ENCODE measurements around the gene MCM10. TPM values are rescaled to one million over a fixed set of nuclear protein-coding genes. Genes with fewer than 3 reads are reported as not detected.

The MCM10 gene
- total and polyA plus RNA-seq, 2 experiments from 2014 or later, result 38.2 to 43.0 TPM

DNA sequence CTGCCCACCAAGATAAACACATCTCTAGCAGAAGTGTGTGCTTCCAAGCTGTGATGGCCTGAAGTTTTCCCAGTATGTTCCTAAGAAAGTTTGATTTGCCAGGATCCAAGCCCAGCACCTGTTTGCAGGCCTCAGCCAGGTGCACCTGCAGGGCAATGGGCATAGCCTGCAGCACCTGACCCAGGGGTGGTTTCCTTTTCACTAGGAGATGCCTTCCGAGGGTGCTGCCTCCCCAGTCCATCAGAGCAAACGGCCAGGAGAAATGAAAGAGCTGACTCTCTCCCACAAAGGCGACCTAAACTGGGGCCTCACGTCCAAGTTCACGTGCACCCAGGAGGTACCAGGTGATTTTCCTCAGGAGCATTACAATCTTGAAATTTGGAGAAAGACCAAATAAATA is 65.7 kb downstream of the MCM10 start (continued):
- TF ChIP-seq, protein P1, sequence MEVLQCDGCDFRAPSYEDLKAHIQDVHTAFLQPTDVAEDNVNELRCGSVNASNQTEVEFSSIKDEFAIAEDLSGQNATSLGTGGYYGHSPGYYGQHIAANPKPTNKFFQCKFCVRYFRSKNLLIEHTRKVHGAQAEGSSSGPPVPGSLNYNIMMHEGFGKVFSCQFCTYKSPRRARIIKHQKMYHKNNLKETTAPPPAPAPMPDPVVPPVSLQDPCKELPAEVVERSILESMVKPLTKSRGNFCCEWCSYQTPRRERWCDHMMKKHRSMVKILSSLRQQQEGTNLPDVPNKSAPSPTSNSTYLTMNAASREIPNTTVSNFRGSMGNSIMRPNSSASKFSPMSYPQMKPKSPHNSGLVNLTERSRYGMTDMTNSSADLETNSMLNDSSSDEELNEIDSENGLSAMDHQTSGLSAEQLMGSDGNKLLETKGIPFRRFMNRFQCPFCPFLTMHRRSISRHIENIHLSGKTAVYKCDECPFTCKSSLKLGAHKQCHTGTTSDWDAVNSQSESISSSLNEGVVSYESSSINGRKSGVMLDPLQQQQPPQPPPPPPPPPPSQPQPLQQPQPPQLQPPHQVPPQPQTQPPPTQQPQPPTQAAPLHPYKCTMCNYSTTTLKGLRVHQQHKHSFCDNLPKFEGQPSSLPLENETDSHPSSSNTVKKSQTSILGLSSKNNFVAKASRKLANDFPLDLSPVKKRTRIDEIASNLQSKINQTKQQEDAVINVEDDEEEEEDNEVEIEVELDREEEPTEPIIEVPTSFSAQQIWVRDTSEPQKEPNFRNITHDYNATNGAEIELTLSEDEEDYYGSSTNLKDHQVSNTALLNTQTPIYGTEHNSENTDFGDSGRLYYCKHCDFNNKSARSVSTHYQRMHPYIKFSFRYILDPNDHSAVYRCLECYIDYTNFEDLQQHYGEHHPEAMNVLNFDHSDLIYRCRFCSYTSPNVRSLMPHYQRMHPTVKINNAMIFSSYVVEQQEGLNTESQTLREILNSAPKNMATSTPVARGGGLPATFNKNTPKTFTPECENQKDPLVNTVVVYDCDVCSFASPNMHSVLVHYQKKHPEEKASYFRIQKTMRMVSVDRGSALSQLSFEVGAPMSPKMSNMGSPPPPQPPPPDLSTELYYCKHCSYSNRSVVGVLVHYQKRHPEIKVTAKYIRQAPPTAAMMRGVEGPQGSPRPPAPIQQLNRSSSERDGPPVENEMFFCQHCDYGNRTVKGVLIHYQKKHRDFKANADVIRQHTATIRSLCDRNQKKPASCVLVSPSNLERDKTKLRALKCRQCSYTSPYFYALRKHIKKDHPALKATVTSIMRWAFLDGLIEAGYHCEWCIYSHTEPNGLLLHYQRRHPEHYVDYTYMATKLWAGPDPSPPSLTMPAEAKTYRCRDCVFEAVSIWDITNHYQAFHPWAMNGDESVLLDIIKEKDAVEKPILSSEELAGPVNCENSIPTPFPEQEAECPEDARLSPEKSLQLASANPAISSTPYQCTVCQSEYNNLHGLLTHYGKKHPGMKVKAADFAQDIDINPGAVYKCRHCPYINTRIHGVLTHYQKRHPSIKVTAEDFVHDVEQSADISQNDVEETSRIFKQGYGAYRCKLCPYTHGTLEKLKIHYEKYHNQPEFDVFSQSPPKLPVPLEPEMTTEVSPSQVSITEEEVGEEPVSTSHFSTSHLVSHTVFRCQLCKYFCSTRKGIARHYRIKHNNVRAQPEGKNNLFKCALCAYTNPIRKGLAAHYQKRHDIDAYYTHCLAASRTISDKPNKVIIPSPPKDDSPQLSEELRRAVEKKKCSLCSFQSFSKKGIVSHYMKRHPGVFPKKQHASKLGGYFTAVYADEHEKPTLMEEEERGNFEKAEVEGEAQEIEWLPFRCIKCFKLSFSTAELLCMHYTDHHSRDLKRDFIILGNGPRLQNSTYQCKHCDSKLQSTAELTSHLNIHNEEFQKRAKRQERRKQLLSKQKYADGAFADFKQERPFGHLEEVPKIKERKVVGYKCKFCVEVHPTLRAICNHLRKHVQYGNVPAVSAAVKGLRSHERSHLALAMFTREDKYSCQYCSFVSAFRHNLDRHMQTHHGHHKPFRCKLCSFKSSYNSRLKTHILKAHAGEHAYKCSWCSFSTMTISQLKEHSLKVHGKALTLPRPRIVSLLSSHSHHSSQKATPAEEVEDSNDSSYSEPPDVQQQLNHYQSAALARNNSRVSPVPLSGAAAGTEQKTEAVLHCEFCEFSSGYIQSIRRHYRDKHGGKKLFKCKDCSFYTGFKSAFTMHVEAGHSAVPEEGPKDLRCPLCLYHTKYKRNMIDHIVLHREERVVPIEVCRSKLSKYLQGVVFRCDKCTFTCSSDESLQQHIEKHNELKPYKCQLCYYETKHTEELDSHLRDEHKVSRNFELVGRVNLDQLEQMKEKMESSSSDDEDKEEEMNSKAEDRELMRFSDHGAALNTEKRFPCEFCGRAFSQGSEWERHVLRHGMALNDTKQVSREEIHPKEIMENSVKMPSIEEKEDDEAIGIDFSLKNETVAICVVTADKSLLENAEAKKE (CRISPR knock-in tag; IDR thresholded peaks at IDR 0.05), result no peak
- TF ChIP-seq, protein P2, sequence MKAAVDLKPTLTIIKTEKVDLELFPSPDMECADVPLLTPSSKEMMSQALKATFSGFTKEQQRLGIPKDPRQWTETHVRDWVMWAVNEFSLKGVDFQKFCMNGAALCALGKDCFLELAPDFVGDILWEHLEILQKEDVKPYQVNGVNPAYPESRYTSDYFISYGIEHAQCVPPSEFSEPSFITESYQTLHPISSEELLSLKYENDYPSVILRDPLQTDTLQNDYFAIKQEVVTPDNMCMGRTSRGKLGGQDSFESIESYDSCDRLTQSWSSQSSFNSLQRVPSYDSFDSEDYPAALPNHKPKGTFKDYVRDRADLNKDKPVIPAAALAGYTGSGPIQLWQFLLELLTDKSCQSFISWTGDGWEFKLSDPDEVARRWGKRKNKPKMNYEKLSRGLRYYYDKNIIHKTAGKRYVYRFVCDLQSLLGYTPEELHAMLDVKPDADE (IDR thresholded peaks at IDR 0.05), result no peak
- TF ChIP-seq STAT1 (IDR thresholded peaks at IDR 0.05; ENCODE audit: unreplicated experiment) (no peak), EZH2phosphoT487 (IDR thresholded peaks at IDR 0.05; ENCODE audit: unreplicated experiment) (no peak), ZNF114 (CRISPR knock-in tag; IDR thresholded peaks at IDR 0.05) (no peak), CREB1 (CRISPR knock-in tag; IDR thresholded peaks at IDR 0.05; ENCODE audit: low read depth) (no peak)

DNA sequence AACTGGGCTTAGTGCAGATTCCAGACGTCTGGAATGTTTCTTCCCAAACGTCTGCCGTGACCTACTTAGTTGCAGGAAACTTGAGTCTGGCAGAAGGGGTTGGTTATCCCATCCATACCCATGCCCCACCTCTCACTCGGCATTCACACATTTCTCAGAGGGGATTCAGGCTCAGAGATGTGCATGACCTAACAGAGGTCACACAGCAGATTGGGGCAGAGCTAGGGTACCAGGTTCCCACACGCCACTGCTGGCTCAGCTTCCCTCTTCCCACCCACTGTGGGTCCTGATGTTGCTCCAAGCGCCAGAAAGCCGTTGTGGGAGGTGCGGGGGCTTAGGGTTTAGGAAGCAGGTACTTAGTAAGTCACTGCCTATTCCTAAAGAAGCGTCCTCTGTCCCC is 69.8 kb downstream of the MCM10 start:
- H3K27me3 Mint-ChIP-seq (ENCODE audit: insufficient read depth, low read depth, poor library complexity), result no peaks in the 10 kb centered on the region
- TF ChIP-seq CREB1 (CRISPR knock-in tag; IDR thresholded peaks at IDR 0.05; ENCODE audit: low read depth), result no peak
- TF ChIP-seq EZH2phosphoT487 (IDR thresholded peaks at IDR 0.05; ENCODE audit: unreplicated experiment), result no peak
- TF ChIP-seq ZNF331 (CRISPR knock-in tag; IDR thresholded peaks at IDR 0.05; ENCODE audit: low read depth), result no peak
- no peak for TF ChIP-seq ZNF114 (CRISPR knock-in tag; IDR thresholded peaks at IDR 0.05)
- TF ChIP-seq STAT1 (IDR thresholded peaks at IDR 0.05; ENCODE audit: unreplicated experiment), result no peak
- TF ChIP-seq, protein P3, sequence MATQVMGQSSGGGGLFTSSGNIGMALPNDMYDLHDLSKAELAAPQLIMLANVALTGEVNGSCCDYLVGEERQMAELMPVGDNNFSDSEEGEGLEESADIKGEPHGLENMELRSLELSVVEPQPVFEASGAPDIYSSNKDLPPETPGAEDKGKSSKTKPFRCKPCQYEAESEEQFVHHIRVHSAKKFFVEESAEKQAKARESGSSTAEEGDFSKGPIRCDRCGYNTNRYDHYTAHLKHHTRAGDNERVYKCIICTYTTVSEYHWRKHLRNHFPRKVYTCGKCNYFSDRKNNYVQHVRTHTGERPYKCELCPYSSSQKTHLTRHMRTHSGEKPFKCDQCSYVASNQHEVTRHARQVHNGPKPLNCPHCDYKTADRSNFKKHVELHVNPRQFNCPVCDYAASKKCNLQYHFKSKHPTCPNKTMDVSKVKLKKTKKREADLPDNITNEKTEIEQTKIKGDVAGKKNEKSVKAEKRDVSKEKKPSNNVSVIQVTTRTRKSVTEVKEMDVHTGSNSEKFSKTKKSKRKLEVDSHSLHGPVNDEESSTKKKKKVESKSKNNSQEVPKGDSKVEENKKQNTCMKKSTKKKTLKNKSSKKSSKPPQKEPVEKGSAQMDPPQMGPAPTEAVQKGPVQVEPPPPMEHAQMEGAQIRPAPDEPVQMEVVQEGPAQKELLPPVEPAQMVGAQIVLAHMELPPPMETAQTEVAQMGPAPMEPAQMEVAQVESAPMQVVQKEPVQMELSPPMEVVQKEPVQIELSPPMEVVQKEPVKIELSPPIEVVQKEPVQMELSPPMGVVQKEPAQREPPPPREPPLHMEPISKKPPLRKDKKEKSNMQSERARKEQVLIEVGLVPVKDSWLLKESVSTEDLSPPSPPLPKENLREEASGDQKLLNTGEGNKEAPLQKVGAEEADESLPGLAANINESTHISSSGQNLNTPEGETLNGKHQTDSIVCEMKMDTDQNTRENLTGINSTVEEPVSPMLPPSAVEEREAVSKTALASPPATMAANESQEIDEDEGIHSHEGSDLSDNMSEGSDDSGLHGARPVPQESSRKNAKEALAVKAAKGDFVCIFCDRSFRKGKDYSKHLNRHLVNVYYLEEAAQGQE (IDR thresholded peaks at IDR 0.05; ENCODE audit: unreplicated experiment), result no peak
- no peak for TF ChIP-seq NANOG (IDR thresholded peaks at IDR 0.05; ENCODE audit: borderline replicate concordance)
- TF ChIP-seq, protein P4, sequence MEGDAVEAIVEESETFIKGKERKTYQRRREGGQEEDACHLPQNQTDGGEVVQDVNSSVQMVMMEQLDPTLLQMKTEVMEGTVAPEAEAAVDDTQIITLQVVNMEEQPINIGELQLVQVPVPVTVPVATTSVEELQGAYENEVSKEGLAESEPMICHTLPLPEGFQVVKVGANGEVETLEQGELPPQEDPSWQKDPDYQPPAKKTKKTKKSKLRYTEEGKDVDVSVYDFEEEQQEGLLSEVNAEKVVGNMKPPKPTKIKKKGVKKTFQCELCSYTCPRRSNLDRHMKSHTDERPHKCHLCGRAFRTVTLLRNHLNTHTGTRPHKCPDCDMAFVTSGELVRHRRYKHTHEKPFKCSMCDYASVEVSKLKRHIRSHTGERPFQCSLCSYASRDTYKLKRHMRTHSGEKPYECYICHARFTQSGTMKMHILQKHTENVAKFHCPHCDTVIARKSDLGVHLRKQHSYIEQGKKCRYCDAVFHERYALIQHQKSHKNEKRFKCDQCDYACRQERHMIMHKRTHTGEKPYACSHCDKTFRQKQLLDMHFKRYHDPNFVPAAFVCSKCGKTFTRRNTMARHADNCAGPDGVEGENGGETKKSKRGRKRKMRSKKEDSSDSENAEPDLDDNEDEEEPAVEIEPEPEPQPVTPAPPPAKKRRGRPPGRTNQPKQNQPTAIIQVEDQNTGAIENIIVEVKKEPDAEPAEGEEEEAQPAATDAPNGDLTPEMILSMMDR (conservative IDR thresholded peaks at IDR 0.05; ENCODE audit: low read depth in 2 of 2), result no peak

More for the DNA sequence above, 69.8 kb downstream of the MCM10 start:
- ATAC-seq (no peak), DNase-seq (ENCODE audit: low spot score) (no peak)
- peaks cover 41% of the 10 kb centered on the region for H3K4me1 ChIP-seq (ENCODE audit: insufficient read depth)
- no peak overlapping the region for H3K4me3 ChIP-seq
- 0 out of 2 replicates have a peak, but pooled peaks cover 6% of the 10 kb centered on the region for H3K9me2 ChIP-seq (ENCODE audit: insufficient read depth)
- H3K36me3 Mint-ChIP-seq (ENCODE audit: low read depth), result no peaks in the 10 kb centered on the region; the same call in 2 of the 3 replicates
- no peak overlapping the region for H2AFZ ChIP-seq
- peaks cover 40% of the 10 kb centered on the region for H3K4me1 Mint-ChIP-seq
- H4K20me1 ChIP-seq (replicated peaks; ENCODE audit: insufficient read depth), result no peaks in the 10 kb centered on the region
- H3K4me2 ChIP-seq, result no peak overlapping the region
- H3K79me2 ChIP-seq (replicated peaks; ENCODE audit: insufficient read depth), result no peaks in the 10 kb centered on the region
- H3K36me3 ChIP-seq (ENCODE audit: insufficient read depth), result no peaks in the 10 kb centered on the region
- no peaks in the 10 kb centered on the region for H3K9me3 Mint-ChIP-seq
- no peak overlapping the region for H3K27ac Mint-ChIP-seq
- H3K4me3 Mint-ChIP-seq, result no peak overlapping the region
- peaks cover 6% of the 10 kb centered on the region for H3F3A ChIP-seq (replicated peaks; ENCODE audit: low read depth)
- no peaks in the 10 kb centered on the region for H3K27me3 ChIP-seq (ENCODE audit: insufficient read depth)
- H3K27ac ChIP-seq (ENCODE audit: low read depth), result no peak overlapping the region

Measured in GM23338 (cell line).